Choroid plexus epithelial cell (primary cell): ENCODE measurements around the gene NOTCH4.

Experiments
- DNase-seq: peaks from one replicate; pipeline ENCODE4 v3.0.0-alpha.2; 2010; ENCODE audit warnings: low read depth
- H3K4me3 ChIP-seq: 2 replicates; pipeline ENCODE4 v1.5.1; 2011; ENCODE audit warnings: low read depth, mild to moderate bottlenecking, control low read depth, low read length, moderate library complexity
- CTCF ChIP-seq: conservative IDR thresholded peaks from 2 replicates; pipeline ENCODE4 v1.5.1; 2011; ENCODE audit warnings: low read depth, mild to moderate bottlenecking, control low read depth, inconsistent platforms, low read length, moderate library complexity

NOTCH4 gene

GRCh38 chr6:32171234-32171633 is 52.6 kb downstream of the NOTCH4 start:
- DNase-seq, result no peak
- TF ChIP-seq CTCF, result no peak

GRCh38 chr6:32170294-32170693 is 53.6 kb downstream of the NOTCH4 start:
- no peak for TF ChIP-seq CTCF
- H3K4me3 ChIP-seq, result no peak overlapping the region
- no peak for DNase-seq

More at GRCh38 chr6:32171234-32171633, 52.6 kb downstream of the NOTCH4 start:
- no peak overlapping the region for H3K4me3 ChIP-seq

- no peak overlapping the region for H3K4me3 ChIP-seq
- TF ChIP-seq CTCF, result peak; percentile 1
- peak; percentile 28 for DNase-seq
Measured at GRCh38 chr6:32168807-32169591, 54.9 kb downstream of the NOTCH4 start.

- DNase-seq, result no peak
- H3K4me3 ChIP-seq, result no peak overlapping the region
- no peak for TF ChIP-seq CTCF
Measured at GRCh38 chr6:32168350-32168749, 55.5 kb downstream of the NOTCH4 start.

- TF ChIP-seq CTCF, result no peak
- no peak overlapping the region for H3K4me3 ChIP-seq
- no peak for DNase-seq
Measured at GRCh38 chr6:32167761-32168262, 56.1 kb downstream of the NOTCH4 start.

DNA sequence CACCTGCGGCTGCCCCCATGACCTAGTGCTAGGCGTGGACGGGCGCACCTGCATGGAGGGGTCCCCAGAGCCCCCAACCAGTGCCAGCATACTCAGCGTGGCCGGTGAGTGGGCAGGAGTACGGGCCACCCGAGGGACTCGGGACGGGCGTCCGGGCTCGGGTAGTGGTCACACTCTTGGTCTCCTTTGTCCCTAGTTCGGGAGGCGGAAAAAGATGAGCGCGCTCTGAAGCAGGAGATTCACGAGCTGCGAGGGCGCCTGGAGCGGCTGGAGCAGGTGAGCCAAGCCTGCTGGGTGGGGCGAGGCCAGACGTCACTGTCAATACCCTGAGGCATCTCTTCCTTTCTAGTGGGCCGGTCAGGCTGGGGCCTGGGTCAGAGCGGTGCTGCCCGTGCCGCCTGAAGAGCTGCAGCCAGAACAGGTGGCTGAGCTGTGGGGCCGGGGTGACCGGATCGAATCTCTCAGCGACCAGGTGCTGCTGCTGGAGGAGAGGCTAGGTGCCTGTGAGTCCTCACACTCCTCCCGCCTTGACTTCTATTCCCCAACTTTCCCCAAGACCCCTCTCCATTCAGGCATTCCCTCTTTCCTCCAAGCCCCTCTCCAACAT is 56.6 kb downstream of the NOTCH4 start:
- TF ChIP-seq CTCF, result no peak
- no peak for DNase-seq
- H3K4me3 ChIP-seq, result no peak overlapping the region
